Ramos (cell line): ENCODE results near the gene COX6B2.

ENCODE experiments used
- in situ Hi-C: fragments of 300-500 bp; cut with MboI; formaldehyde crosslinking; loops from one replicate; pipeline ENCODE4 v1.14.3; 2022; ENCODE audit warnings: low sequenced_read_pairs; ENCODE audit not compliant: unreplicated experiment

The COX6B2 gene

GRCh38 chr19:55319785-55320184 lies 34.7 kb downstream of the COX6B2 start:
- in situ Hi-C loops = no loop called here

- in situ Hi-C loops = no loop called here
These were observed 37.9 kb downstream of the COX6B2 start for GRCh38 chr19:55316646-55317045.

GRCh38 chr19:55315956-55316525 lies 38.5 kb downstream of the COX6B2 start:
- in situ Hi-C loops = no loop called here

GRCh38 chr19:55314396-55314795 lies 40.1 kb downstream of the COX6B2 start:
- in situ Hi-C loops = no loop called here

GRCh38 chr19:55312621-55313512 lies 41.7 kb downstream of the COX6B2 start:
- in situ Hi-C loops = no loop called here

- in situ Hi-C loops = no loop called here
These were observed 42.7 kb downstream of the COX6B2 start for GRCh38 chr19:55311797-55312196.

GRCh38 chr19:55311397-55311796 lies 43.1 kb downstream of the COX6B2 start:
- in situ Hi-C loops = no loop called here

- in situ Hi-C loops = no loop called here
These were observed 44.0 kb downstream of the COX6B2 start for GRCh38 chr19:55310498-55310897.

- in situ Hi-C loops = loop anchor here (10.0 kb wide), 1 partner anchor 75 kb away; the partner anchor contains the start of genes RPL28 and TMEM238
These were observed 45.1 kb downstream of the COX6B2 start for GRCh38 chr19:55309448-55309847.

- in situ Hi-C loops = loop anchor here (10.0 kb wide), 1 partner anchor 77 kb away; the partner anchor contains the start of genes RPL28 and TMEM238
These were observed 46.2 kb downstream of the COX6B2 start for GRCh38 chr19:55308281-55308680.

GRCh38 chr19:55306712-55307111 lies 47.8 kb downstream of the COX6B2 start:
- in situ Hi-C loops = loop anchor here (10.0 kb wide), 1 partner anchor 78 kb away; the partner anchor contains the start of genes RPL28 and TMEM238

GRCh38 chr19:55305983-55306562 lies 48.4 kb downstream of the COX6B2 start:
- in situ Hi-C loops = loop anchor here (10.0 kb wide), 1 partner anchor 79 kb away; the partner anchor contains the start of genes RPL28 and TMEM238

GRCh38 chr19:55305491-55305890 lies 49.0 kb downstream of the COX6B2 start:
- in situ Hi-C loops = loop anchor here (10.0 kb wide), 1 partner anchor 79 kb away; the partner anchor contains the start of genes RPL28 and TMEM238

GRCh38 chr19:55304980-55305379 lies 49.5 kb downstream of the COX6B2 start:
- in situ Hi-C loops = loop anchor here (10.0 kb wide), 1 partner anchor 80 kb away; the partner anchor contains the start of genes RPL28 and TMEM238

- in situ Hi-C loops = loop anchor here (10.0 kb wide), 1 partner anchor 80 kb away; the partner anchor contains the start of genes RPL28 and TMEM238
These were observed 50.1 kb downstream of the COX6B2 start for GRCh38 chr19:55304279-55304978.

GRCh38 chr19:55303477-55303876 lies 51.0 kb downstream of the COX6B2 start:
- in situ Hi-C loops = loop anchor here (10.0 kb wide), 1 partner anchor 81 kb away; the partner anchor contains the start of genes RPL28 and TMEM238

- in situ Hi-C loops = loop anchor here (10.0 kb wide), 1 partner anchor 82 kb away; the partner anchor contains the start of genes RPL28 and TMEM238
These were observed 52.2 kb downstream of the COX6B2 start for GRCh38 chr19:55302318-55302703.

GRCh38 chr19:55301459-55302317 lies 52.8 kb downstream of the COX6B2 start:
- in situ Hi-C loops = loop anchor here (10.0 kb wide), 1 partner anchor 83 kb away; the partner anchor contains the start of genes RPL28 and TMEM238
